ENCODE results near the gene ITPR2.
"Not testable (repeated sequence)": the region's sequence is repeated elsewhere in the genome, so short reads cannot be mapped to it uniquely, and the experiment has no call there.

ITPR2 gene

DNA sequence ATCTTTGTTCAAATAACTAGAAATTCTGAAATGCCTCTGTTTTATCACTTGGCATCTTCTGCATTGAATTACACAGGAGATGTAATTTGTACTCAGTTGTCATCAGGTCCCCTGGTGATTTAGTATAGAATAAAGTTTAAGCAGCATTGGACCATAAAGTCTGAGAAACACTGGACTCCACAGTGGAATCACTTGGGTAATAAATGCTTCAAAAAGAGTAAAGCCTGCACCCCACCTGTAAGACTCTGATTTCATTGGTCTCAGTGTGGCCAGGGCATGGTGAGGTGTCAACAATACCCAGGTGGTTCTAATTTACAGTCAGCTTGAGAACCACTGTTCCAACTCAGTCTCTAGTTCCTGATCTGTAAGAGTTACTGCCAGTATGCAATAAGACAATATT, 148.9 kb downstream of the ITPR2 start:
- no peaks in the 10 kb centered on the region for H3K27me3 Mint-ChIP-seq (ENCODE audit: low read depth, poor library complexity)
- peaks cover 23% of the 10 kb centered on the region for H3K36me3 Mint-ChIP-seq (ENCODE audit: low read depth)
- TF ChIP-seq, protein P1, sequence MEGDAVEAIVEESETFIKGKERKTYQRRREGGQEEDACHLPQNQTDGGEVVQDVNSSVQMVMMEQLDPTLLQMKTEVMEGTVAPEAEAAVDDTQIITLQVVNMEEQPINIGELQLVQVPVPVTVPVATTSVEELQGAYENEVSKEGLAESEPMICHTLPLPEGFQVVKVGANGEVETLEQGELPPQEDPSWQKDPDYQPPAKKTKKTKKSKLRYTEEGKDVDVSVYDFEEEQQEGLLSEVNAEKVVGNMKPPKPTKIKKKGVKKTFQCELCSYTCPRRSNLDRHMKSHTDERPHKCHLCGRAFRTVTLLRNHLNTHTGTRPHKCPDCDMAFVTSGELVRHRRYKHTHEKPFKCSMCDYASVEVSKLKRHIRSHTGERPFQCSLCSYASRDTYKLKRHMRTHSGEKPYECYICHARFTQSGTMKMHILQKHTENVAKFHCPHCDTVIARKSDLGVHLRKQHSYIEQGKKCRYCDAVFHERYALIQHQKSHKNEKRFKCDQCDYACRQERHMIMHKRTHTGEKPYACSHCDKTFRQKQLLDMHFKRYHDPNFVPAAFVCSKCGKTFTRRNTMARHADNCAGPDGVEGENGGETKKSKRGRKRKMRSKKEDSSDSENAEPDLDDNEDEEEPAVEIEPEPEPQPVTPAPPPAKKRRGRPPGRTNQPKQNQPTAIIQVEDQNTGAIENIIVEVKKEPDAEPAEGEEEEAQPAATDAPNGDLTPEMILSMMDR (IDR thresholded peaks at IDR 0.05), result no peak
- no peak for DNase-seq
- H3K4me1 Mint-ChIP-seq, result peaks cover 5% of the 10 kb centered on the region
- no peak overlapping the region for H3K27ac Mint-ChIP-seq
- H3K9me3 Mint-ChIP-seq, result peaks cover 11% of the 10 kb centered on the region
- H3K4me3 Mint-ChIP-seq, result no peak overlapping the region

- TF ChIP-seq, protein P1 (IDR thresholded peaks at IDR 0.05), result no peak
- no peak overlapping the region for H3K4me3 Mint-ChIP-seq
- peaks cover 11% of the 10 kb centered on the region for H3K9me3 Mint-ChIP-seq
- H3K36me3 Mint-ChIP-seq (ENCODE audit: low read depth), result peaks cover 23% of the 10 kb centered on the region
- no peak overlapping the region for H3K27ac Mint-ChIP-seq
- H3K4me1 Mint-ChIP-seq, result peaks cover 12% of the 10 kb centered on the region
- no peak for DNase-seq
- no peaks in the 10 kb centered on the region for H3K27me3 Mint-ChIP-seq (ENCODE audit: low read depth, poor library complexity)
These were observed 149.6 kb downstream of the ITPR2 start for GRCh38 chr12:26683443-26683842.

GRCh38 chr12:26680727-26681455, 152.1 kb downstream of the ITPR2 start:
- H3K4me3 Mint-ChIP-seq, result no peak overlapping the region
- DNase-seq, result no peak
- peaks cover 18% of the 10 kb centered on the region for H3K36me3 Mint-ChIP-seq (ENCODE audit: low read depth)
- H3K27ac Mint-ChIP-seq, result no peak overlapping the region
- TF ChIP-seq, protein P1 (IDR thresholded peaks at IDR 0.05), result no peak
- peaks cover 11% of the 10 kb centered on the region for H3K9me3 Mint-ChIP-seq
- H3K4me1 Mint-ChIP-seq, result peaks cover 15% of the 10 kb centered on the region
- H3K27me3 Mint-ChIP-seq (ENCODE audit: low read depth, poor library complexity), result no peaks in the 10 kb centered on the region

DNA sequence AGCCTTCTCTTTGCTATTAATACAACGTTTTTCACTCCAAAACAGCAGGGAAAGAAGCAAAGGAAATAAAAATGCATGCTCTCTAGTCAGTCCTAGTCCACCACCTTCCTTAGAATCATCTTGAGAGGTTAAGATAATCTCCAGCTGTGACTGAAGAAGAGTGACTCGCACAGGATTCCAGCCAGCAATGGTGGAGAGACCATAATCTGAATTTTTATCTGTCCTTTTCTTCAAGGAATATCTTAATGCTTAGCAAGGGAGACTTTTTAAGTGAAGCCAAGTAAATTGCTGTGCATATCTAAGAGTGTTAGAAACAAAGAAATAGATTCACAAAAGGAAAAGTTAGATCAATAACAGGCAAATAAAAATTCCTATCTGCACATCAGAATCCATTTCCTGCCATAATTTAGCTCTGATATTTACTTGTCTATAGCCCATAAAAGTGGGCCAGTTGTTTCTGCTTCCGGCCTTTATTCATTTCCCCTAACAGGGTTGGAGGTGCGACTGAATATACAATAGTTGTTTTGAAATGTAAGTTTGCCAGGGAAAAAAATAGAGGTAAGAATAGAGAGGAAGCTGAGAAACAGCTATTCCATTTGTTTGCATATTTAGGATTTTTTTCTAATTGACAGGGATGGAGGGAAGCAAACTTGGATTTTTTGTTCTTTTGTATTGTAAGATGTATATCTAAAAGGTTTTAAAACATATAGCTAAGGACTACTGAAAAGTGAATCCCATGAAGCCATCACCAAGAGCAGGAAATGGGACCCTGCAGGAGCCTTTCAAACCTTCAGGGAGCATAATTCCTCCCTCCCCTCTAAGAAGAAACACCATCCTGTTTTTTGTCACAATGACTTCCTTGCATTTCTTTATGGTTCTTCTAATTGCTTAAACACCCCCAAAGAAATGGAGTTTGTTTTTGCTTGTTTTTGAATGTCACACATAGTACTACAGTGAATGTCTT, 154.0 kb downstream of the ITPR2 start:
- H3K9me3 Mint-ChIP-seq, result peaks cover 6% of the 10 kb centered on the region
- TF ChIP-seq, protein P1 (IDR thresholded peaks at IDR 0.05), result no peak
- no peak overlapping the region for H3K4me3 Mint-ChIP-seq
- no peaks in the 10 kb centered on the region for H3K27me3 Mint-ChIP-seq (ENCODE audit: low read depth, poor library complexity)
- DNase-seq, result no peak
- H3K4me1 Mint-ChIP-seq, result peaks cover 15% of the 10 kb centered on the region
- H3K36me3 Mint-ChIP-seq (ENCODE audit: low read depth), result peaks cover 11% of the 10 kb centered on the region
- H3K27ac Mint-ChIP-seq, result peak overlapping the region; percentile 67

DNA sequence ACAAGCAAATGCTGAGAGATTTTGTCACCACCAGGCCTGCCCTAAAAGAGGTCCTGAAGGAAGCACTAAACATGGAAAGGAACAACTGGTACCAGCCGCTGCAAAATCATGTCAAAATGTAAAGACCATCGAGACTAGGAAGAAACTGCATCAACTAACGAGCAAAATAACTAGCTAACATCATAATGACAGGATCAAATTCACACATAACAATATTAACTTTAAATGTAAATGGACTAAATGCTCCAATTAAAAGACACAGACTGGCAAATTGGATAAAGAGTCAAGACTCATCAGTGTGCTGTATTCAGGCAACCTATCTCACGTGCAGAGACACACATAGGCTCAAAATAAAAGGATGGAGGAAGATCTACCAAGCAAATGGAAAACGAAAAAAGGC, 161.5 kb downstream of the ITPR2 start:
- H3K27me3 Mint-ChIP-seq (ENCODE audit: low read depth, poor library complexity); H3K4me3 Mint-ChIP-seq; H3K27ac Mint-ChIP-seq; DNase-seq; H3K4me1 Mint-ChIP-seq: not testable (repeated sequence)
- Mint-ChIP-seq H3K36me3 (ENCODE audit: low read depth) (peaks cover 12% of the 10 kb centered on the region), H3K9me3 (peaks cover 10% of the 10 kb centered on the region)

- TF ChIP-seq, protein P1 (IDR thresholded peaks at IDR 0.05), result no peak
- Mint-ChIP-seq H3K27me3 (ENCODE audit: low read depth, poor library complexity) (no peaks in the 10 kb centered on the region), H3K27ac (no peak overlapping the region), H3K4me1 (peaks cover 10% of the 10 kb centered on the region), H3K9me3 (peaks cover 10% of the 10 kb centered on the region), H3K36me3 (ENCODE audit: low read depth) (peaks cover 12% of the 10 kb centered on the region), H3K4me3 (no peak overlapping the region)
- no peak for DNase-seq
These were observed 164.1 kb downstream of the ITPR2 start for GRCh38 chr12:26668847-26669246.

All from nephron progenitor cell (in vitro differentiated cells).